SK-N-SH (cell line): ENCODE data around the gene SIRT3. TPM values are rescaled to one million over a fixed set of nuclear protein-coding genes. Genes with fewer than 3 reads are reported as not detected.

Experiments
- CTCF ChIA-PET: fragments of 300-600, 350-600 bp; formaldehyde crosslinking; extraction: SDS; loops from one replicate; lab custom pipeline; 2021; lab: Yijun Ruan, JAX
- POLR2A ChIA-PET: fragments of 350-600 bp; sonication (Branson Sonifier 250); formaldehyde crosslinking; extraction: SDS; loops from one replicate; lab custom pipeline; 2020; ENCODE audit warnings: antibody characterized with exemption, inconsistent platforms; lab: Yijun Ruan, JAX
- DNase-seq: peaks from one replicate; pipeline ENCODE4 v3.0.0; 2012
- H2AFZ ChIP-seq: fragments of 200-600 bp; sonication (generic); 2 replicates; pipeline ENCODE4 v1.8.1; 2016; ENCODE audit warnings: antibody characterized with exemption, mild to moderate bottlenecking, low read depth
- H3F3A ChIP-seq: fragments of 200-600 bp; sonication (generic); replicated peaks from 2 replicates; pipeline ENCODE3; 2016; ENCODE audit warnings: antibody characterized with exemption, mild to moderate bottlenecking; ENCODE audit not compliant: insufficient read depth
- H3K27ac ChIP-seq, 2 experiments: fragments of 200-500 bp in 1 of 2; fragments of 200-600 bp in 1 of 2; sonication (Bioruptor generic) in 1 of 2; sonication (generic), shearing (Covaris generic) in 1 of 2; 2 replicates each; pipeline versions ENCODE4 v1.5.1 to v1.6.1; 2014 to 2016; ENCODE audit warnings: low read depth in 2 of 2, inconsistent platforms in 1 of 2, low read length in 1 of 2, mild to moderate bottlenecking in 1 of 2, mixed read lengths in 1 of 2
- H3K27me3 ChIP-seq: fragments of 200-600 bp; sonication (generic), shearing (Covaris generic); 2 replicates; pipeline ENCODE4 v1.6.1; 2016; ENCODE audit warnings: mixed run types; ENCODE audit not compliant: insufficient read depth
- H3K36me3 ChIP-seq, 2 experiments: fragments of 200-500 bp in 1 of 2; fragments of 200-600 bp in 1 of 2; sonication (Bioruptor generic) in 1 of 2; sonication (generic) in 1 of 2; replicated peaks in 1 of 2; 2 replicates each; pipeline versions ENCODE3 to v1.5.1; 2014 to 2016; ENCODE audit warnings: low read length in 1 of 2, mild to moderate bottlenecking in 1 of 2; ENCODE audit not compliant: insufficient read depth in 2 of 2, control insufficient read depth in 1 of 2
- H3K4me1 ChIP-seq, 2 experiments: fragments of 200-500 bp in 1 of 2; fragments of 200-600 bp in 1 of 2; sonication (Bioruptor generic) in 1 of 2; sonication (generic), shearing (Covaris generic) in 1 of 2; 2 replicates each; pipeline versions ENCODE4 v1.5.1 to v1.6.1; 2014 to 2016; ENCODE audit warnings: low read depth in 1 of 2, low read length in 1 of 2, mixed run types in 1 of 2; ENCODE audit not compliant: insufficient read depth in 2 of 2, control insufficient read depth in 1 of 2
- H3K4me2 ChIP-seq: fragments of 200-600 bp; sonication (generic), shearing (Covaris generic); 2 replicates; pipeline ENCODE4 v1.6.1; 2017; ENCODE audit warnings: mixed run types
- H3K4me3 ChIP-seq, 2 experiments: fragments of 200-500 bp in 1 of 2; fragments of 200-600 bp in 1 of 2; sonication (Bioruptor generic) in 1 of 2; sonication (generic), shearing (Covaris generic) in 1 of 2; 2 replicates each; pipeline versions ENCODE4 v1.5.1 to v1.8.1; 2014 to 2016; ENCODE audit warnings: low read depth in 2 of 2, inconsistent platforms in 1 of 2, low read length in 1 of 2, mild to moderate bottlenecking in 1 of 2, mixed read lengths in 1 of 2, moderate library complexity in 1 of 2
- H3K79me2 ChIP-seq: fragments of 200-600 bp; sonication (generic); 2 replicates; pipeline ENCODE4 v1.8.1; 2017; ENCODE audit warnings: mild to moderate bottlenecking; ENCODE audit not compliant: insufficient read depth
- H3K9ac ChIP-seq: fragments of 200-600 bp; sonication (generic); 2 replicates; pipeline ENCODE4 v1.6.1; 2017; ENCODE audit warnings: mixed run types
- H3K9me2 ChIP-seq: fragments of 200-600 bp; sonication (generic); 2 replicates; pipeline ENCODE4 v1.6.1; 2017; ENCODE audit warnings: mixed run types
- H3K9me3 ChIP-seq: fragments of 200-600 bp; sonication (generic); 2 replicates; pipeline ENCODE4 v1.6.1; 2017; ENCODE audit warnings: mixed run types, mild to moderate bottlenecking, moderate library complexity
- H4K20me1 ChIP-seq: fragments of 200-600 bp; sonication (generic); 2 replicates; pipeline ENCODE4 v1.6.1; 2017; ENCODE audit warnings: mild to moderate bottlenecking, mixed run types; ENCODE audit not compliant: insufficient read depth
- CHD2 ChIP-seq: fragments of 150-350 bp; IDR thresholded peaks from 2 replicates; pipeline ENCODE4 v1.6.1; 2018; ENCODE audit warnings: low read length; ENCODE audit not compliant: partially characterized antibody
- EZH2phosphoT487 ChIP-seq: fragments of 200-600 bp; sonication (generic); IDR thresholded peaks from 2 replicates; pipeline ENCODE4 v1.6.1; 2017; ENCODE audit warnings: low read depth, mixed run types, mild to moderate bottlenecking, antibody characterized with exemption, moderate library complexity, borderline replicate concordance
- FOSL2 ChIP-seq: IDR thresholded peaks from 2 replicates; pipeline ENCODE4 v1.4.0; 2012; ENCODE audit warnings: low read depth, mild to moderate bottlenecking, moderate library complexity, borderline replicate concordance
- FOXJ3 ChIP-seq: sonication (generic); formaldehyde crosslinking; IDR thresholded peaks from 2 replicates; pipeline ENCODE4 v1.5.1; 2020; ENCODE audit warnings: mild to moderate bottlenecking, missing genetic modification reagents
- FOXM1 ChIP-seq: IDR thresholded peaks from 2 replicates; pipeline ENCODE4 v1.4.0; 2012; ENCODE audit warnings: low read depth, mild to moderate bottlenecking
- GABPA ChIP-seq: IDR thresholded peaks from 2 replicates; pipeline ENCODE4 v1.4.0; 2012; ENCODE audit warnings: low read depth, mild to moderate bottlenecking
- IRF3 ChIP-seq: fragments of 150-350 bp; IDR thresholded peaks from 2 replicates; pipeline ENCODE4 v1.6.1; 2016; ENCODE audit warnings: mild to moderate bottlenecking, low read depth, low read length
- MXI1 ChIP-seq: IDR thresholded peaks from 2 replicates; pipeline ENCODE4 v1.6.1; 2012; ENCODE audit warnings: mild to moderate bottlenecking, low read depth, low read length, improper control_type of control experiment
- NFIC ChIP-seq: IDR thresholded peaks from 2 replicates; pipeline ENCODE4 v1.4.0; 2012; ENCODE audit warnings: borderline replicate concordance
- NRF1 ChIP-seq: IDR thresholded peaks from 2 replicates; pipeline ENCODE4 v1.6.1; 2012; ENCODE audit warnings: low read depth, mild to moderate bottlenecking, low read length
- PBX3 ChIP-seq: IDR thresholded peaks from 2 replicates; pipeline ENCODE4; 2012
- RCOR1 ChIP-seq: fragments of 150-350 bp; IDR thresholded peaks from 2 replicates; pipeline ENCODE4 v1.6.1; 2017; ENCODE audit warnings: antibody characterized with exemption, low read length
- REST ChIP-seq: IDR thresholded peaks from 2 replicates; pipeline ENCODE4 v1.6.1; 2012; ENCODE audit warnings: mild to moderate bottlenecking, low read depth, low read length, moderate library complexity
- SMC3 ChIP-seq: IDR thresholded peaks from 2 replicates; pipeline ENCODE4 v1.6.1; 2012; ENCODE audit warnings: low read depth, low read length, improper control_type of control experiment
- TAF1 ChIP-seq: IDR thresholded peaks from 2 replicates; pipeline ENCODE4 v1.6.1; 2012; ENCODE audit warnings: low read depth, mild to moderate bottlenecking, low read length, moderate library complexity, borderline replicate concordance
- TCF12 ChIP-seq: IDR thresholded peaks from 2 replicates; pipeline ENCODE4 v1.4.0; 2012
- TEAD4 ChIP-seq: IDR thresholded peaks from 2 replicates; pipeline ENCODE4 v1.4.0; 2012; ENCODE audit warnings: mild to moderate bottlenecking, borderline replicate concordance; ENCODE audit not compliant: insufficient read depth
- USF2 ChIP-seq: fragments of 150-350 bp; IDR thresholded peaks from 2 replicates; pipeline ENCODE4 v1.6.1; 2017; ENCODE audit warnings: antibody characterized with exemption, low read length, low read depth, borderline replicate concordance
- WGBS: methylation state at CpG from one replicate; pipeline ENCODE4 v1.1.6; 2017; ENCODE audit warnings: low lambda C conversion rate; 5-methylcytosine and 5-hydroxymethylcytosine counted together
- polyA plus RNA-seq, 3 experiments: library from polyadenylated mRNA; depleted of rRNA; stranded (reverse); fragments of >200 nt; gene quantifications; 2 replicates each; pipeline ENCODE4 v1.2.3, GENCODE V29; 2012

SIRT3 gene
- polyA plus RNA-seq, 1 of the 3 experiments (the other 2 are of a cell fraction): 34.4 TPM

GRCh38 chr11:281486-282161, 45.5 kb upstream of the SIRT3 start:
- ChIA-PET POLR2A (no interaction called here), CTCF (interaction anchor here (1.4 to 4.1 kb wide), 3 partner anchors 24 to 36 kb away, joined by 3 to 16 read pairs (median 3); no protein-coding TSS in a partner anchor)
- H3K36me3 ChIP-seq: no peaks in the 10 kb centered on the region
- H3F3A ChIP-seq: no peaks in the 10 kb centered on the region
- peak; percentile 32 for DNase-seq
- peaks cover 56% of the 10 kb centered on the region for H3K27me3 ChIP-seq
- TF ChIP-seq PBX3: no peak
- TF ChIP-seq CHD2: no peak
- no peak for TF ChIP-seq TEAD4
- no peak for TF ChIP-seq GABPA
- TF ChIP-seq EZH2phosphoT487: no peak
- TF ChIP-seq FOSL2: no peak
- TF ChIP-seq NFIC: no peak
- TF ChIP-seq FOXM1: no peak
- no peak for TF ChIP-seq NRF1
- no peak for TF ChIP-seq TAF1
- TF ChIP-seq FOXJ3: no peak
- no peak for TF ChIP-seq IRF3
- no peak for TF ChIP-seq USF2
- TF ChIP-seq TCF12: no peak
- TF ChIP-seq RCOR1: no peak
- no peak for TF ChIP-seq MXI1
- TF ChIP-seq REST: no peak
- no peak for TF ChIP-seq SMC3
- no peaks in the 10 kb centered on the region for H4K20me1 ChIP-seq
- no peak overlapping the region for H3K4me3 ChIP-seq
- 7% methylated on average over 11 of the region's 26 CpGs for WGBS
- no peaks in the 10 kb centered on the region for H3K79me2 ChIP-seq
- no peak overlapping the region for H3K27ac ChIP-seq
- H3K9ac ChIP-seq: no peak overlapping the region
- no peaks in the 10 kb centered on the region for H3K9me3 ChIP-seq
- no peak overlapping the region for H2AFZ ChIP-seq
- H3K4me2 ChIP-seq: no peak overlapping the region
- H3K9me2 ChIP-seq: no peaks in the 10 kb centered on the region
- H3K4me1 ChIP-seq: no peaks in the 10 kb centered on the region
